CD4-positive, alpha-beta T cell treated with Interleukin-4 for 1 hour (primary cell): Measurements from ENCODE around the gene DCLK2.
A peak's percentile ranks its signal among the peaks of the same experiment; 100 is the strongest.

ENCODE experiments used
- DNase-seq, 2 donors: peaks; one replicate each; pipeline ENCODE4 v3.0.0-alpha.2; 2020 to 2022

DCLK2 gene

GRCh38 chr4:150078041-150078578, at the start of gene DCLK2:
Gene DCLK2 (plus strand): TSS chr4:150078445. CDS start chr4:150079028, 583 bp downstream.
- DNase-seq = no peak

GRCh38 chr4:150032541-150032940, 45.7 kb upstream of the DCLK2 start:
- DNase-seq = no peak

GRCh38 chr4:150033081-150033480, 45.2 kb upstream of the DCLK2 start:
- DNase-seq = no peak

GRCh38 chr4:150033901-150034300, 44.3 kb upstream of the DCLK2 start:
- DNase-seq = no peak

GRCh38 chr4:150037251-150037856, 40.9 kb upstream of the DCLK2 start:
- DNase-seq = no peak

DNA sequence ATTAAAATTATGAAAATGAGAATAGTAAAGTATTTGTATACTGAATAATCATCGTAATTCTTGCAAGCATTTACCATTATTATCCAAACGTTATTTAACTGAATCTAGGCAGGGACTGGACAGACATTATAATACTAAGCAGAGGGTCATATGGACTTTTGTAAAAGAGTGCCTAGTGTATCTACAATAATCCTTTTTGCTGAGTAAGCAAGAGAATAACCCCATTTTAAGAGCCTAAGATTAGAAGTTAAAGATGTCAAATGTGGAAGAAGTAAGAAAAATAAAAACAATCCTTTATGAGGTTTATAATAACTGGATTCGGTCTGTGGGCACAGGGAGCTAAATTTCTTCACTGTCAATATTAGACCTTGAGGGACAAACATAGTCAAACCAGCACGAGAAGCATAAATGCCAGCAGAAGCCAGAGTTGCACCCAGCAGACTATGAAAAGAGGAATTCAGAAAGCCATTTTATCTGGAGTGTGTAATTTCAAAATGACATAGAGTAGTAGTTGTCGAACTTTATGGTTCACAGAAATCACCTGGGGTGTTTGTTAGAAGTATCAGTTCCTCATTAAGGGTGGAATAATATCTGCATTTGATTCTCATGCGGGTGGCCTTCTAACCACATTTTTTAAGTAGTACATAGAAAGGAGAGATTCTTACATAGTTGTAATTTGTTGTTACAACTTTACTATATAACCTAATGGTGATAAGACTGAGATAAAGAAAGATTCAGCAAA, 39.7 kb upstream of the DCLK2 start:
- DNase-seq = no peak

- peak; percentile 2 to 25 for DNase-seq
These were observed 38.7 kb upstream of the DCLK2 start for GRCh38 chr4:150039274-150040127.

- no peak for DNase-seq
These were observed 33.7 kb upstream of the DCLK2 start for GRCh38 chr4:150044517-150044916.

GRCh38 chr4:150045410-150045809, 32.8 kb upstream of the DCLK2 start:
- DNase-seq = no peak

GRCh38 chr4:150046728-150047217, 31.5 kb upstream of the DCLK2 start:
- no peak for DNase-seq

GRCh38 chr4:150047546-150047945, 30.7 kb upstream of the DCLK2 start:
- no peak for DNase-seq

GRCh38 chr4:150049682-150050081, 28.6 kb upstream of the DCLK2 start:
- DNase-seq = no peak

DNA sequence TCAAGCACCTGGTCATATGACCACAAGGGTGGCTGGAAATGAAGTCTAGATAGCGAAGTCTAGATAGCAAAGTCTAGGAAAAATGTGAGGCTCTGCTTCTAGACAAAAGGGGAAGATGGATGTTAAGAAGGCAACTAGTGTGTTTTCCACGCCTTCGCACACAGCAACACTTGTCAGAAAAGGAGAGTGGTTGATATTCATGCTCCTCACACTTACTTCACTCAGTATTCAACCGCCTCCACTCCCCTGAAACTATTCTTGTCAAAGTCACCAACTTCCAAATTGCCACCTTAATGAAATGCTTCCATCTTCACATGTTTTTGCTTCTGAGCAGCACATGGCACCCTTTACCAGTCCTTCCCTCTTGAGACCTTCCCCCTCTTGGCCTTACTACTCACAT, 27.7 kb upstream of the DCLK2 start:
- no peak for DNase-seq

DNA sequence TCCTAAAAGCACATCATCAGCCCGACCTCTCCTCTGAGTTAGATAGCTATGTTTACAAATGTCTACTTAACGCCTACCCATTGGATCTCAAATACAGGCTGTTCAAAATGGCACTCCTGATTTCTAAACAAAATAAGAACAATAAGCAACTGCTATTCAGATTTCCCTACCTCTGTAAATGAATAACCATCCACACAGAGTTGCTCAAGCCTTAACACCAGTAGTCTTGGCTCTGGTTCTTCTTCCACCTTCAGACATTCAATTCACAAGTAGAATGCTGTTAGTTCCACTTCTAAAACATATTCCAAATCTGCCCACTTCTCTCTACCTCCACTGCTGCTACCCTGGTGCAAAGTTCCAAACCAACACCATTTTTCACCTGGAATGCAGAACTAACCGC, 27.1 kb upstream of the DCLK2 start:
- DNase-seq = no peak

DNA sequence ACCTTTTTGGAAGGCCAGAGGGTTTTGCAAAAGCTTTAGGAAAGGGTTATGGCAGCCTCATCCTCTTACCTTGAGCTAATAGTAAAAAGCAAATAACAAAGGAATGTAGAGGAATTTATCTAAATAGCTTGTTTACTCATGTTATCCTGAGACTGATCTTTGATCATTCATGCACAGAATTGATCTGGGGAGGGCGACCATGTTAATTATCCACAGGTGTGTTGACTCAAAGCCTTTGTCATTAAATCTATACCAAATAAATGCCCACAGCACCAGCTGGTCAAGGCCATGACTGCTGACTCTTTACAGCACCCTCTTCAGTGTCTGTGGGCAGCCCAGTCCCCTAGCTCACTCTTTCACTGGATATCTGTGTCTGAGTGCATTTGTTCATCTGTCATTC, 22.8 kb upstream of the DCLK2 start:
- DNase-seq = no peak

DNA sequence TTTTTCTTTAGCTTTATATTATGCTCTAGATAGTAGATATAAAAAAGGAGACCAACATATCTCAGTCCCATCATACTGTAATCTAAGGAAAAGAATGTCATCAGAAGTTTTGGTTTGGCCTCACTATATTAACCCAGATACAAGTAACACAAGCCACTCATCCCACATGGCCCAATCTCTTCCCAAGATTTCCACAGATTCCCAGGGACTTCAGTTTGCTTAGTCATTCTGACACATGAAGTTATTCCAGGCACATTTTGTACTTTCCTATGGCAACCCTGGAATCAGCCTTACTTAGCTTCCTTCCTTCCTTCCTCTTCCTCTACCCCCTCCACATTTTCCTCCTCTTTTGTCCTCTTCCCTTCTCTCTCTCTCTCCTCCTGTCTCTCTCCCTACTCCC, 21.7 kb upstream of the DCLK2 start:
- no peak for DNase-seq

GRCh38 chr4:150061086-150061776, 17.0 kb upstream of the DCLK2 start:
- DNase-seq = no peak

- no peak for DNase-seq
These were observed 15.1 kb upstream of the DCLK2 start for GRCh38 chr4:150063128-150063527.

DNA sequence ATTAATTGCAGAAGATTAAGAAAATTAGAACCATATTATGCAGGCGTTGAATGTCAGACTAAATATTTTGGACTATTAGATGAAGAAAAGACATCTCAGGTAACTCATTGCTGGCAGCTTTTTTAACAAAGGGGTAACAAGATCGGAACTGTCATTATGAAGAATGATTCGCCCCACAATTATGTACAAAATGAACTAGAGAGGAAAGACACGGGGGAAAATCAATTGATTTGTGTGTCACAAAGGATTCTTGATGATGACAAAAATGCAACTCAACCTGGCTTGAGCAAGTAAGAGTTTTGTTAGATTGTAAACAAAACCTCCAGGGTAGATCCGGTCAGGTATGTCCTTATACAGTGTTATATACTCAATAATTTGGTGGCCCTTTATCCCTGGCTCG, 12.5 kb upstream of the DCLK2 start:
- DNase-seq = no peak

DNA sequence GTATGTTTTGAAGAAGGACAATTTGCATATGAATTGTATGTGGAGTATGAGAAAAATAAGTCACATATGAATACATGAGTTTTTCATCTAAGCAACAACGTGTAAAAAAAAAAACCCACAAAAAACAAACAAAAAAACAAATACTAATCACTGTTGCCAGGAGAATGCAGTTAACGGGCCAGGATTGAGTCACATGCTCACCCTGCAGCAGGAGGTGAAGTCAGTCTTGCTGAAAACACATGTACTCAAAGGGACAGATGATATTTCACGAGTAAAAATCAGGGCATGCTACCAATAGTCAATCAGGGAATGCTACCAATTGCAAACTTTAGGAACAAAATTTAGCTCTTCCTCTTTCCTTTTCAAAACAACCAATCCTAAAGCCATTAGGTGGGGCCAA, 10.4 kb upstream of the DCLK2 start:
- no peak for DNase-seq

- no peak for DNase-seq
These were observed 9.8 kb upstream of the DCLK2 start for GRCh38 chr4:150068300-150068960.

GRCh38 chr4:150069353-150069752, 8.9 kb upstream of the DCLK2 start:
- no peak for DNase-seq
